SU-DHL-6 (cell line): Measurements from ENCODE around the gene PICK1.

Experiments
- H2AFZ ChIP-seq: fragments of 200-600 bp; sonication (generic); 2 replicates; pipeline ENCODE4 v1.6.1; 2014; ENCODE audit warnings: low read depth, mild to moderate bottlenecking, moderate library complexity, mixed read lengths, antibody characterized with exemption, low read length; ENCODE audit not compliant: severe bottlenecking
- H3F3A ChIP-seq: fragments of 200-600 bp; shearing (Covaris generic); 2 replicates; pipeline ENCODE4 v1.6.0; 2016; ENCODE audit warnings: antibody characterized with exemption, mild to moderate bottlenecking; ENCODE audit not compliant: insufficient read depth
- H3K27ac ChIP-seq: fragments of 200-600 bp; sonication (generic); 2 replicates; pipeline ENCODE4 v1.5.1; 2016; ENCODE audit warnings: low read depth, mild to moderate bottlenecking, low read length, moderate library complexity, mixed read lengths
- H3K27me3 ChIP-seq: fragments of 200-600 bp; sonication (generic), shearing (Covaris generic); 2 replicates; pipeline ENCODE4 v1.6.0; 2014; ENCODE audit warnings: mild to moderate bottlenecking, low read length
- H3K36me3 ChIP-seq: fragments of 200-600 bp; sonication (generic); 2 replicates; pipeline ENCODE4 v1.6.1; 2014; ENCODE audit warnings: mild to moderate bottlenecking, low read length, mixed read lengths
- H3K4me2 ChIP-seq: fragments of 300-600, 200-600 bp; shearing (Covaris generic), sonication (generic); 2 replicates; pipeline ENCODE4 v1.6.0; 2014; ENCODE audit warnings: low read length, low read depth, mild to moderate bottlenecking; ENCODE audit not compliant: poor library complexity, severe bottlenecking
- H3K4me3 ChIP-seq: fragments of 200-600 bp; sonication (generic); 2 replicates; pipeline ENCODE4 v1.5.1; 2014; ENCODE audit warnings: antibody characterized with exemption, low read length, mild to moderate bottlenecking, mixed read lengths; ENCODE audit not compliant: insufficient read depth, poor library complexity, severe bottlenecking
- H3K79me2 ChIP-seq: fragments of 200-600 bp; sonication (generic); 2 replicates; pipeline ENCODE4 v1.6.1; 2014; ENCODE audit warnings: mild to moderate bottlenecking, low read length, moderate library complexity; ENCODE audit not compliant: insufficient read depth
- H3K9ac ChIP-seq: fragments of 200-600 bp; sonication (generic); 2 replicates; pipeline ENCODE4 v1.7.0; 2014; ENCODE audit warnings: mild to moderate bottlenecking, low read length
- H3K9me2 ChIP-seq: fragments of 200-600 bp; sonication (generic); replicated peaks from 2 replicates; pipeline ENCODE4 v1.6.1; 2014; ENCODE audit warnings: low read length; ENCODE audit not compliant: insufficient read depth
- H3K9me3 ChIP-seq: fragments of 200-600 bp; sonication (generic); 2 replicates; pipeline ENCODE4 v1.6.1; 2014; ENCODE audit warnings: low read length, mixed read lengths; ENCODE audit not compliant: insufficient read depth
- H4K20me1 ChIP-seq: fragments of 200-600 bp; sonication (generic); 2 replicates; pipeline ENCODE4 v1.6.1; 2014; ENCODE audit warnings: low read depth, mild to moderate bottlenecking, antibody characterized with exemption, low read length, moderate library complexity, mixed read lengths
- CTCF ChIP-seq: fragments of 200-600 bp; sonication (generic); IDR thresholded peaks from one replicate; pipeline ENCODE4 v1.5.1; 2017; ENCODE audit warnings: antibody characterized with exemption, mild to moderate bottlenecking, low read length, moderate library complexity; ENCODE audit not compliant: insufficient read depth, poor library complexity, severe bottlenecking
- EZH2phosphoT487 ChIP-seq: fragments of 200-600 bp; sonication (generic), shearing (Covaris generic); conservative IDR thresholded peaks from 2 replicates; pipeline ENCODE4 v1.6.1; 2018; ENCODE audit warnings: mild to moderate bottlenecking, antibody characterized with exemption, low read length, moderate library complexity, mixed read lengths

The PICK1 gene

GRCh38 chr22:38049812-38050619, 7.2 kb upstream of the PICK1 start:
- Histone ChIP-seq H3K9me2 (no peaks in the 10 kb centered on the region), H4K20me1 (no peaks in the 10 kb centered on the region), H2AFZ (no peak overlapping the region), H3K27ac (no peak overlapping the region), H3K27me3 (no peaks in the 10 kb centered on the region), H3K4me2 (no peak overlapping the region), H3F3A (no peaks in the 10 kb centered on the region), H3K9me3 (no peaks in the 10 kb centered on the region), H3K4me3 (no peak overlapping the region), H3K36me3 (no peaks in the 10 kb centered on the region), H3K9ac (no peak overlapping the region), H3K79me2 (no peaks in the 10 kb centered on the region)
- TF ChIP-seq EZH2phosphoT487 (no peak), CTCF (no peak)

DNA sequence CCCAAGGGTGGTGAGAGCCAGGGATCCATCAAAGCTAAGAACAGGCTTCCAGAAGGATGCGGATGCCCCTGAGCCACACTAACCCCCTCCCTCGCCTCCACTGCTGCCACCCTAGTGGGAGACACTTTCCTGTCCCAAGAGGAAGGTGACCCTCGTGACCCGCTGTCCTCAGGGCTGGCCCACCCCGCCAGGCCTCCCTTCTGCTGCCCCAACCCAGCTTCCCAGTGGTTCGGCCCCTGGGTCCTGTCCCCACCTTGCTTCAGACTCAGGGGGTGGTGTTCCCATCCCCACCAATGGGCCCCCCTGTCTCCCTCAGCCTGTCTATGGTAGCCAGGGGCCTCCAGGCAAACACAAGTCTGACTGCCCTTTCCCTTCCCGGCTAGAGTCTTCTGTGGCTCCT, 6.5 kb upstream of the PICK1 start:
- Histone ChIP-seq H3F3A (no peaks in the 10 kb centered on the region), H3K36me3 (no peaks in the 10 kb centered on the region), H3K9me3 (no peaks in the 10 kb centered on the region), H4K20me1 (no peaks in the 10 kb centered on the region), H2AFZ (no peak overlapping the region), H3K79me2 (no peaks in the 10 kb centered on the region), H3K4me3 (no peak overlapping the region), H3K9ac (no peak overlapping the region), H3K27ac (no peak overlapping the region), H3K4me2 (no peak overlapping the region), H3K9me2 (no peaks in the 10 kb centered on the region), H3K27me3 (no peaks in the 10 kb centered on the region)
- TF ChIP-seq CTCF: no peak
- no peak for TF ChIP-seq EZH2phosphoT487

DNA sequence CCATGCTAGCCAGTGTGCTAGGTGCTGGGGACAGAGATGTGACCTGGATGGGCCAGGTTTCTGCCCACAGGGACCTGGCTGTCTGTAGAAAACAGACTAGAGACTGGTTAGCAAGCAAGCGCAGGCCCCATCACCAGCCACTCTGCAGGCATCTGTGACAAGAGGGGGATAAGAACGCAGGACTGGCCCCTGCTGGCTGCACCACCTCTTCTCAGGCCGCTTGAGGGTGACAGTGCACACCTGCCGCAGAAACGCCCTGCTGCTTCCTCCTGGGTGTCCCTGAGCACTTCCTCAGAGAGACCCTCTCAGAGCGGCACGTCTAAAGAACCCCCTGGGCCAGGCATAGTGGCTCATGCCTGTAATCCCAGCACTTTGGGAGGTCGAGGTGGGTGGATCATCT, 5.9 kb upstream of the PICK1 start:
- Histone ChIP-seq H4K20me1 (no peaks in the 10 kb centered on the region), H3K36me3 (no peaks in the 10 kb centered on the region), H3K27me3 (no peaks in the 10 kb centered on the region), H3F3A (no peaks in the 10 kb centered on the region), H3K27ac (no peak overlapping the region), H3K9me2 (no peaks in the 10 kb centered on the region), H3K9ac (no peak overlapping the region), H3K4me3 (no peak overlapping the region), H3K9me3 (no peaks in the 10 kb centered on the region), H3K4me2 (no peak overlapping the region), H3K79me2 (no peaks in the 10 kb centered on the region), H2AFZ (no peak overlapping the region)
- TF ChIP-seq EZH2phosphoT487 (no peak), CTCF (no peak)
